IMR-90 (cell line): ENCODE data around the gene ADCY5. TPM values are rescaled to one million over a fixed set of nuclear protein-coding genes. Genes with fewer than 3 reads are reported as not detected.

Experiments used
- ATAC-seq: fragments of 200-7000 bp; cut with Tn5 transposase; 2 replicates; pipeline ENCODE4 v1.9.1; 2020; ENCODE audit warnings: low read depth, mild to moderate bottlenecking, moderate library complexity
- BruUV-seq: library from RNA; stranded (reverse); fragments of 400-500 nt; replicated peaks from 2 replicates; lab custom pipeline; 2021; lab: Mats Ljungman, UMichigan
- CTCF ChIA-PET: fragments of 300-600 bp; formaldehyde crosslinking; extraction: SDS; loops from one replicate; lab custom pipeline; 2021; ENCODE audit warnings: antibody characterized with exemption; lab: Yijun Ruan, JAX
- POLR2A ChIA-PET: fragments of 300-600 bp; sonication (Branson Sonifier 250); formaldehyde crosslinking; loops from one replicate; lab custom pipeline; 2022; ENCODE audit warnings: antibody characterized with exemption; ENCODE audit not compliant: unreplicated experiment; lab: Charles Lee
- DNase-seq: peaks from one replicate; pipeline ENCODE4 v3.0.0; 2013
- H2AFZ ChIP-seq: replicated peaks from 2 replicates; pipeline ENCODE3; 2013; ENCODE audit warnings: low read length, mild to moderate bottlenecking; ENCODE audit not compliant: poor library complexity
- H2AK5ac ChIP-seq: 2 replicates; pipeline ENCODE4 v1.6.1; 2013; ENCODE audit warnings: low read depth, low read length, inconsistent platforms
- H2AK9ac ChIP-seq: replicated peaks from 2 replicates; pipeline ENCODE3; 2013; ENCODE audit warnings: mild to moderate bottlenecking, low read depth, low read length, moderate library complexity; ENCODE audit not compliant: poor library complexity
- H2BK120ac ChIP-seq: 2 replicates; pipeline ENCODE4 v1.6.1; 2013; ENCODE audit warnings: low read depth, low read length, inconsistent platforms
- H2BK15ac ChIP-seq: 3 replicates; pipeline ENCODE4 v1.6.1; 2013; ENCODE audit warnings: low read depth, low read length, inconsistent platforms
- H2BK20ac ChIP-seq: 2 replicates; pipeline ENCODE4 v1.6.1; 2013; ENCODE audit warnings: low read depth, mild to moderate bottlenecking, inconsistent platforms, low read length, moderate library complexity
- H2BK5ac ChIP-seq: 2 replicates; pipeline ENCODE4 v1.6.1; 2013; ENCODE audit warnings: mild to moderate bottlenecking, low read depth, low read length, inconsistent platforms; ENCODE audit not compliant: poor library complexity, severe bottlenecking
- H3K14ac ChIP-seq: replicated peaks from 2 replicates; pipeline ENCODE4 v1.6.1; 2013; ENCODE audit warnings: low read depth, low read length, inconsistent platforms
- H3K18ac ChIP-seq: 2 replicates; pipeline ENCODE4 v1.6.1; 2013; ENCODE audit warnings: low read depth, low read length, control low read depth
- H3K23ac ChIP-seq: 2 replicates; pipeline ENCODE4 v1.6.1; 2013; ENCODE audit warnings: low read depth, low read length, inconsistent platforms
- H3K27ac ChIP-seq: 2 replicates; pipeline ENCODE4 v1.5.1; 2013; ENCODE audit warnings: mild to moderate bottlenecking, control low read depth, low read length; ENCODE audit not compliant: insufficient read depth
- H3K27me3 ChIP-seq: 2 replicates; pipeline ENCODE4 v1.6.1; 2013; ENCODE audit warnings: low read length; ENCODE audit not compliant: control insufficient read depth, insufficient read depth
- H3K36me3 ChIP-seq: 2 replicates; pipeline ENCODE4 v1.6.1; 2013; ENCODE audit warnings: low read length, mixed read lengths; ENCODE audit not compliant: control insufficient read depth, insufficient read depth
- H3K4ac ChIP-seq: 2 replicates; pipeline ENCODE4 v1.6.1; 2013; ENCODE audit warnings: low read depth, low read length, inconsistent platforms
- H3K4me1 ChIP-seq: 2 replicates; pipeline ENCODE4 v1.6.1; 2013; ENCODE audit warnings: low read length, mixed read lengths; ENCODE audit not compliant: control insufficient read depth, insufficient read depth
- H3K4me2 ChIP-seq: 2 replicates; pipeline ENCODE4 v1.6.1; 2013; ENCODE audit warnings: low read depth, mild to moderate bottlenecking, control low read depth, low read length, moderate library complexity
- H3K4me3 ChIP-seq: 2 replicates; pipeline ENCODE4 v1.5.1; 2013; ENCODE audit warnings: low read depth, mild to moderate bottlenecking, control low read depth, low read length, moderate library complexity; ENCODE audit not compliant: insufficient read depth
- H3K56ac ChIP-seq: 2 replicates; pipeline ENCODE4 v1.6.1; 2013; ENCODE audit warnings: low read length, inconsistent platforms; ENCODE audit not compliant: insufficient read depth; ENCODE audit errors: extremely low read depth
- H3K79me1 ChIP-seq, 2 experiments: 2 replicates each; pipeline ENCODE4 v1.6.1; 2013; ENCODE audit warnings: low read length in 2 of 2, inconsistent platforms in 1 of 2, low read depth in 1 of 2
- H3K9ac ChIP-seq: 2 replicates; pipeline ENCODE4 v1.6.1; 2013; ENCODE audit warnings: low read depth, low read length, control low read depth
- H3K9me1 ChIP-seq: 2 replicates; pipeline ENCODE4 v1.6.1; 2013; ENCODE audit warnings: low read length, inconsistent platforms; ENCODE audit not compliant: insufficient read depth
- H3K9me3 ChIP-seq: 2 replicates; pipeline ENCODE4 v1.6.1; 2013; ENCODE audit warnings: low read length; ENCODE audit not compliant: control insufficient read depth, insufficient read depth
- H4K20me1 ChIP-seq: 2 replicates; pipeline ENCODE4 v1.6.1; 2013; ENCODE audit warnings: low read length, inconsistent platforms; ENCODE audit not compliant: insufficient read depth
- H4K5ac ChIP-seq: 2 replicates; pipeline ENCODE4 v1.6.1; 2013; ENCODE audit warnings: mild to moderate bottlenecking, low read depth, low read length, control low read depth
- H4K8ac ChIP-seq, 2 experiments: 2 replicates each; pipeline ENCODE4 v1.6.1; 2013; ENCODE audit warnings: low read depth in 2 of 2, low read length in 2 of 2, control low read depth in 1 of 2, inconsistent platforms in 1 of 2
- H4K91ac ChIP-seq: 2 replicates; pipeline ENCODE4 v1.6.1; 2013; ENCODE audit warnings: low read depth, low read length, inconsistent platforms; ENCODE audit not compliant: insufficient read depth
- BHLHE40 ChIP-seq: fragments of 150-350 bp; IDR thresholded peaks from 2 replicates; pipeline ENCODE4 v1.6.1; 2016; ENCODE audit warnings: mild to moderate bottlenecking, low read depth, low read length
- CEBPB ChIP-seq: IDR thresholded peaks from 2 replicates; pipeline ENCODE4 v1.6.1; 2012; ENCODE audit warnings: low read depth, low read length, improper control_type of control experiment
- CHD1 ChIP-seq: IDR thresholded peaks from 2 replicates; pipeline ENCODE4 v1.6.1; 2012; ENCODE audit warnings: low read depth, low read length, improper control_type of control experiment
- CTCF ChIP-seq: conservative IDR thresholded peaks from 2 replicates; pipeline ENCODE4 v1.5.1; 2012; ENCODE audit warnings: mild to moderate bottlenecking, low read depth, low read length, improper control_type of control experiment
- FOS ChIP-seq: fragments of 150-350 bp; IDR thresholded peaks from 2 replicates; pipeline ENCODE4 v1.6.1; 2016; ENCODE audit warnings: low read depth, low read length
- MAFK ChIP-seq: IDR thresholded peaks from 2 replicates; pipeline ENCODE4 v1.6.1; 2012; ENCODE audit warnings: low read depth, low read length, improper control_type of control experiment
- MAZ ChIP-seq: IDR thresholded peaks from 2 replicates; pipeline ENCODE4 v1.6.1; 2012; ENCODE audit warnings: low read depth, mild to moderate bottlenecking, low read length, improper control_type of control experiment, moderate library complexity, borderline replicate concordance
- MXI1 ChIP-seq: IDR thresholded peaks from 2 replicates; pipeline ENCODE4 v1.6.1; 2012; ENCODE audit warnings: low read depth, mild to moderate bottlenecking, low read length, moderate library complexity, borderline replicate concordance
- NFE2L2 ChIP-seq: fragments of 150-350 bp; IDR thresholded peaks from 2 replicates; pipeline ENCODE4 v1.6.1; 2016; ENCODE audit warnings: low read depth, mild to moderate bottlenecking, low read length
- RAD21 ChIP-seq: IDR thresholded peaks from 2 replicates; pipeline ENCODE4 v1.6.1; 2012; ENCODE audit warnings: low read length, improper control_type of control experiment
- RCOR1 ChIP-seq: IDR thresholded peaks from 2 replicates; pipeline ENCODE4 v1.6.1; 2012; ENCODE audit warnings: mild to moderate bottlenecking, low read length, improper control_type of control experiment; ENCODE audit not compliant: insufficient replicate concordance
- WGBS, 2 experiments: methylation state at CpG; one replicate each; pipeline versions ENCODE4 v1.1.5 to v1.1.7; 2013; ENCODE audit warnings: missing lambda C conversion rate in 2 of 2; ENCODE audit not compliant: insufficient read length in 1 of 2; ENCODE audit errors: extremely low coverage in 2 of 2; 5-methylcytosine and 5-hydroxymethylcytosine counted together
- dilution Hi-C: fragments of 300-500 bp; cut with HindIII; formaldehyde crosslinking; loops from one replicate; pipeline ENCODE4 v1.14.3; 2018; ENCODE audit warnings: low sequenced_read_pairs; ENCODE audit not compliant: unreplicated experiment
- in situ Hi-C: fragments of 300-500 bp; cut with MboI; formaldehyde crosslinking; loops from 3 replicates; pipeline ENCODE4 v1.14.3; 2019; ENCODE audit warnings: low sequenced_read_pairs, inconsistent platforms, mixed read lengths
- intact Hi-C: fragments of 100-400 bp; cut with micrococcal nuclease; formaldehyde crosslinking; loops from 2 replicates; pipeline ENCODE4 v1.10.0; 2022
- polyA plus RNA-seq, 3 experiments: library from polyadenylated mRNA; depleted of rRNA; stranded (reverse); fragments of >200 nt; gene quantifications; 2 replicates each; pipeline ENCODE4 v1.2.3, GENCODE V29; 2012; ENCODE audit warnings: low replicate concordance in 1 of 3
- total RNA-seq: library from RNA; depleted of rRNA; stranded (reverse); fragments of >200 nt; gene quantifications from 2 replicates; pipeline ENCODE4 v1.2.3, GENCODE V29; 2012

The ADCY5 gene
- total and polyA plus RNA-seq, 2 of the 4 experiments (the other 2 are of a cell fraction), result 0.14 to 0.18 TPM

GRCh38 chr3:123357275-123357674, 91.6 kb downstream of the ADCY5 start:
- no peak overlapping the region for H3K56ac ChIP-seq
- no peak overlapping the region for H2AFZ ChIP-seq
- no peak overlapping the region for H2BK5ac ChIP-seq
- H3K9me1 ChIP-seq, result no peaks in the 10 kb centered on the region
- no peak overlapping the region for H3K4me3 ChIP-seq
- in situ Hi-C loops, result no loop called here
- ChIA-PET POLR2A (no interaction called here), CTCF (no interaction called here)
- H3K79me1 ChIP-seq, result no peaks in the 10 kb centered on the region
- no peak overlapping the region for H2BK120ac ChIP-seq
- H4K8ac ChIP-seq, result no peak overlapping the region
- H3K4me2 ChIP-seq, result no peak overlapping the region
- TF ChIP-seq MAZ (no peak), FOS (no peak), BHLHE40 (no peak), RCOR1 (no peak), CEBPB (no peak), RAD21 (no peak), MXI1 (no peak), NFE2L2 (no peak), CHD1 (no peak), MAFK (no peak), CTCF (no peak)
- peaks cover 41% of the 10 kb centered on the region for H3K27me3 ChIP-seq
- no peaks in the 10 kb centered on the region for H4K20me1 ChIP-seq
- no peak overlapping the region for H3K9ac ChIP-seq
- H2AK5ac ChIP-seq, result no peak overlapping the region
- no peak overlapping the region for H2AK9ac ChIP-seq
- no peaks in the 10 kb centered on the region for H3K9me3 ChIP-seq
- dilution Hi-C loops, result no loop called here
- WGBS, 2 experiments, result no CpG with 5 or more reads among the region's 3 CpGs
- no peak overlapping the region for H4K91ac ChIP-seq
- no peak overlapping the region for H3K18ac ChIP-seq
- H3K4me1 ChIP-seq, result no peaks in the 10 kb centered on the region
- H3K4ac ChIP-seq, result no peak overlapping the region
- ATAC-seq, result no peak
- no peak overlapping the region for H2BK15ac ChIP-seq
- no peak overlapping the region for H4K5ac ChIP-seq
- H3K36me3 ChIP-seq, result no peaks in the 10 kb centered on the region
- H3K27ac ChIP-seq, result no peak overlapping the region
- no peak overlapping the region for H3K23ac ChIP-seq
- no peak overlapping the region for H2BK20ac ChIP-seq
- DNase-seq, result no peak
- H3K14ac ChIP-seq, result no peak overlapping the region
- intact Hi-C loops, result no loop called here
- BruUV-seq, result no TSS peak
